Measurements from ENCODE around the gene MX2.

GRCh38 chr21:41326414-41327080 lies 35.3 kb upstream of the MX2 start:
- TF ChIP-seq CTCF (conservative IDR thresholded peaks at IDR 0.05 in 1 of 2, IDR thresholded peaks at IDR 0.05 in 1 of 2; ENCODE audit: low read depth in 1 of 2, low read length in 2 of 2) (no peak), EZH2 (IDR thresholded peaks at IDR 0.05; ENCODE audit: low read length, missing control alignments) (no peak)

All from fibroblast of lung (primary cell).